ENCODE measurements around the gene TTYH3.
A peak's percentile ranks its signal among the peaks of the same experiment; 100 is the strongest.
"Not testable (repeated sequence)": the region's sequence is repeated elsewhere in the genome, so short reads cannot be mapped to it uniquely, and the experiment has no call there.

Gene TTYH3

DNA sequence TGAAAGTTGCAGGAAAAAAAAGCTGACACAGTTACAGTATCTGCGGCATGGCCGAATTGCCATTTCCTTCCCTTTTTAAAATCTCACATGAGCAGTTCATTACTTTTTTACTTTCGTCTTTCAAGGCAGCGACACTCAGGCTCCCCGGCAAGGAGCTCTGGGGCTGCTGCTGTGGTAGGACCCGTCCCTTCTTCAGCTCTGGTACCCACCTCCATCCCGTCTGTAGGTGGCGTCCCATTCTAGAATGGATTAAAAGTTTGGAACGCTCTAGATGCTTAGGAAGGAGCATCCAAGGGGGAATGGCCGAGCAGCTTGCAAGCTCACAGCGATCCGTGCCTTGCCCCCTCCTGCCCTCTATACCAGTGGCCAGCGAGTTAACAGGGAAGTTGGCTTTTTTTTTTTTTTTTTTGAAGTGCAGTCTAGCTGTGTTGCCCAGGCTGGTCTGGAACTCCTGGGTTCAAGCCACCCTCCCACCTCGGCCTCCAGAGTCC lies 22.8 kb upstream of the TTYH3 start:
- Mint-ChIP-seq H3K4me1 (ENCODE audit: low read depth) (peaks cover 7% of the 10 kb centered on the region), H3K27ac (no peak overlapping the region), H3K27me3 (no peaks in the 10 kb centered on the region), H3K4me3 (peak overlapping the region; percentile 9), H3K9me3 (ENCODE audit: low read depth) (no peaks in the 10 kb centered on the region), H3K36me3 (no peaks in the 10 kb centered on the region)

GRCh38 chr7:2609646-2610045 lies 22.1 kb upstream of the TTYH3 start:
- H3K4me1 Mint-ChIP-seq (ENCODE audit: low read depth); H3K27me3 Mint-ChIP-seq; H3K4me3 Mint-ChIP-seq; H3K9me3 Mint-ChIP-seq (ENCODE audit: low read depth); H3K36me3 Mint-ChIP-seq; H3K27ac Mint-ChIP-seq: not testable (repeated sequence)

- no peaks in the 10 kb centered on the region for H3K9me3 Mint-ChIP-seq (ENCODE audit: low read depth)
- peaks cover 7% of the 10 kb centered on the region for H3K4me1 Mint-ChIP-seq (ENCODE audit: low read depth)
- no peaks in the 10 kb centered on the region for H3K36me3 Mint-ChIP-seq
- no peak overlapping the region for H3K4me3 Mint-ChIP-seq
- no peak overlapping the region for H3K27ac Mint-ChIP-seq
- no peaks in the 10 kb centered on the region for H3K27me3 Mint-ChIP-seq
These were observed 21.3 kb upstream of the TTYH3 start for GRCh38 chr7:2610466-2610865.

GRCh38 chr7:2610898-2611297 lies 20.9 kb upstream of the TTYH3 start:
- no peak overlapping the region for H3K27ac Mint-ChIP-seq

DNA sequence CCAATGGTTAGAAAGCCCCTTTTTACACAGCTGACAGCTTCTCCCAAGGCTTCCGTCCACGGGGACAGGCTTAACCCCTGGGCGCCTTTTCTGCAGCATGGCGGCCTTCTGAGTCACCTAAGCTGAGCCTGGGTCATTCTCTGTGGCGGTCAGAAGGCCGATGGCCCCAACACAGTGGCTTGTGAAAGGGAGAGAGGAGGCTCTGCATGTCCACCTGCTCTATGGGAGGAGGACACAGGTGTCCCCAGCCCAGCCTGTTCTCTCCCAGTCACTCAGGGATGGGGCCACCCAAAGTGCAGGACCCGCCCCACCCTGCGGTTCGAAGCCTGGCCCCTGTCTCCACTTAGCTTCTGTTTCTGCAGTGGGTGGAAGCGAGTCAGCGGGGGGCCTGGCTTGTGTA lies 20.4 kb upstream of the TTYH3 start:
- Mint-ChIP-seq H3K4me3 (no peak overlapping the region), H3K27me3 (no peaks in the 10 kb centered on the region), H3K36me3 (no peaks in the 10 kb centered on the region), H3K27ac (no peak overlapping the region), H3K9me3 (ENCODE audit: low read depth) (no peaks in the 10 kb centered on the region), H3K4me1 (ENCODE audit: low read depth) (peaks cover 7% of the 10 kb centered on the region)

More at GRCh38 chr7:2610898-2611297, 20.9 kb upstream of the TTYH3 start:
- peaks cover 7% of the 10 kb centered on the region for H3K4me1 Mint-ChIP-seq (ENCODE audit: low read depth)
- no peak overlapping the region for H3K4me3 Mint-ChIP-seq
- H3K9me3 Mint-ChIP-seq (ENCODE audit: low read depth), result no peaks in the 10 kb centered on the region
- H3K27me3 Mint-ChIP-seq, result no peaks in the 10 kb centered on the region
- H3K36me3 Mint-ChIP-seq, result no peaks in the 10 kb centered on the region

- Mint-ChIP-seq H3K9me3 (ENCODE audit: low read depth) (no peaks in the 10 kb centered on the region), H3K4me1 (ENCODE audit: low read depth) (peaks cover 7% of the 10 kb centered on the region), H3K27ac (no peak overlapping the region)
These were observed 19.9 kb upstream of the TTYH3 start for GRCh38 chr7:2611922-2612321.

DNA sequence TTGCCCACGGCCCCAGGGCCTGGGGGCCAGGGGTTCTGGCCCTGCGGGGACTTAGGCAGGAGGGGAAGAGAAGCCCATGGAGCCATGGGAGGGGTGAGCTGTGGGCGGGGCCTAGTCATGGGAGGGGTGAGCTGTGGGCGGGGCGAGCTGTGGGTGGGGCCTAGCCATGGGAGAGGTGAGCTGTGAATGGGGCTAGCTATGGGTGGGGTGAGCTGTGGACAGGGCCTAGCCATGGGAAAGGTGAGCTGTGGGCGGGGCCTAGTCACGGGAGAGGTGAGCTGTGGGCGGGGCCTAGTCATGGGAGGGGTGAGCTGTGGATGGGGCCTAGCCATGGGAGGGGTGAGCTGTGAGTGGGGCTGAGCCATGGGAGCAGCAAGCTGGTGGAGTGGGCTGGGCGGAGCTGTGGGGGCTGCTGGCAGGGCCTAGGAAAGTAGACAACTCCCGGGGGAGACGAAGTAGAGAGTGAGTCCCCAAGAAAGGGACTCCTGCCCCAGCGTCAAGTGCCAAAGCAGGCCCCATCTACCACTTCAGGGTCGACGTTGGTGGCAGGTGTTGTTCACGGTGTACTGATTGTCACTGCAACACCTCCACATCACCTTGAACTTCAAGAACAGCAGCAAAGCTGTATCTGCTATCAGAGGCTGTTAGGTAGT lies 19.2 kb upstream of the TTYH3 start:
- Mint-ChIP-seq H3K36me3 (no peaks in the 10 kb centered on the region), H3K27ac (no peak overlapping the region), H3K4me1 (ENCODE audit: low read depth) (peaks cover 7% of the 10 kb centered on the region), H3K4me3 (no peak overlapping the region), H3K9me3 (ENCODE audit: low read depth) (no peaks in the 10 kb centered on the region), H3K27me3 (no peaks in the 10 kb centered on the region)

More at GRCh38 chr7:2611922-2612321, 19.9 kb upstream of the TTYH3 start:
- Mint-ChIP-seq H3K27me3 (no peaks in the 10 kb centered on the region), H3K36me3 (no peaks in the 10 kb centered on the region), H3K4me3 (no peak overlapping the region)

DNA sequence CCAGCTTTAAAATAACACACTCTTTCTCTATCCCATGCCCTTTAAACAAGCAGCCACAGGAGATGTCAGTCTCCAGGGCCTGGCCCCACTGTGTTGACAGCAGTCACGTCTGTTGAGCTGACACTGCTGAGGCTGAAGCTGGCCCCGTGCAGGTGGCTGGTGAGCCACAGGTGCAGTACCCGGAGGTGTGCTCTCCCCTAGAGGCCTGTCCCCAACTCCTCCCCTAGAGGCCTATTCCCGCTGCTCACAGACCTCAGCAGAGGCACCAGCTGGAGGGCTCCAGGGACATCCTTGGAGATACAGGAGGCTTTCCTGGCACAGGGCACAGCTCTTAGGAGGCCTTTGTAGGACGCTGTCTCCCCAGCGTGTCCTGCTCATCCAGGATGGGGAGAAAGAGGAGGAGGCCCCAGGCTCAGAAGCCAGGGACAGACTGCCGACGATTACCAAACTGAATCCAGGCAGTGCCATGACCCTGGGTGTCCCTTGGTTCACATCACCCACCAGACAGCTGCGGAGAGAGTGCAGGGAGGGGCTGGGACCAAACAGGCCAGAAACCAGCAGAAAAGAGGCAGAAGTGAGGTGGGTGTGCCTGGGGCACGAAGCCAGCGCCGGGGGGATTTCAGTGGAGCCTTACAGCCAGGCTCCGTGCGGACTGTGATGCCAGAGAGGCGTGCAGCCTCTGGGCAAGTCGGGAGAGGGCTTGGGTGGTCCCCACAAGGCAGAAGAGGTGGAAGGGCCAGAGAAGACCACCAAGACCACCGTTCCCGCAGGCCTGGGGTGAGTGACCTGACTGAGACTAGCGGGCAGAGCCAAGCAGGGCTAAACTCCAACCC lies 18.5 kb upstream of the TTYH3 start:
- Mint-ChIP-seq H3K9me3 (ENCODE audit: low read depth) (no peaks in the 10 kb centered on the region), H3K4me3 (no peak overlapping the region), H3K36me3 (no peaks in the 10 kb centered on the region), H3K27ac (no peak overlapping the region), H3K27me3 (no peaks in the 10 kb centered on the region), H3K4me1 (ENCODE audit: low read depth) (peaks cover 4% of the 10 kb centered on the region)

GRCh38 chr7:2613931-2614600 lies 17.7 kb upstream of the TTYH3 start:
- H3K4me1 Mint-ChIP-seq (ENCODE audit: low read depth), result peaks cover under 1% of the 10 kb centered on the region
- no peak overlapping the region for H3K27ac Mint-ChIP-seq
- H3K4me3 Mint-ChIP-seq, result no peak overlapping the region
- no peaks in the 10 kb centered on the region for H3K27me3 Mint-ChIP-seq
- H3K9me3 Mint-ChIP-seq (ENCODE audit: low read depth), result no peaks in the 10 kb centered on the region
- no peaks in the 10 kb centered on the region for H3K36me3 Mint-ChIP-seq

DNA sequence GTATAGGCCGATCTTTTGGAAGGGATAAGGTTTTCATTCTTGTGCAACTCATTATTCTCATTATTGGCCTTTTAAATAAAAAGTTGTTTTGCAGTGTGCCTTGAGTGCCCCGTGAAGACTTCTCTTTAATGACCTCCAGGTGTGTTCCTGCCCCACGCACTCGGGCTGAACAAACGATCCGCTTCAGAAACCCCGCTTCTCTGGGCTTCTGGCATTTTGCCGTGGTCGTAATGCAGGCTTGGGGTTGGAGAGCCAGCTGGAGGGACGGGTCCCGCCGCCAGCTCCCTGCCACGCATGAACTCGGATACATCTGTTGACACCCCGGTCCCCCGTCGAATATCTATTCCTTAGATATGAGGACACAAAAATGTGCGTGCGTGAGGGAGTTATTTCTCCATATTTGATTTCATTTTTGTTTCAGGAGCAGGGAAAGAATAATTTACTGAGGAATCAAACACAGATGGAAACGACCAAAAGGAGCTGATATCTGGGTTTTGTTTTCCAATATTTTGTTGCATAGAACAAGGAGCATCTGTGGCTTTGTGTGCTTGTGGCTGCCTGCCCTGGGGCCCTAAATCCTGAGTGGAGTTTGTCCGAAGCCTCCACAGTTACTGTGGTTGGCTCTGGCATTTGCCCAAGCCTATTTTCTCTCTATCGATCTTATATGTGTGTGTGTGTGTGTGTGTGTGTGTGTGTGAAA lies 17.0 kb upstream of the TTYH3 start:
- H3K27me3 Mint-ChIP-seq, result no peaks in the 10 kb centered on the region
- H3K4me3 Mint-ChIP-seq, result no peak overlapping the region
- no peaks in the 10 kb centered on the region for H3K4me1 Mint-ChIP-seq (ENCODE audit: low read depth)
- H3K36me3 Mint-ChIP-seq, result no peaks in the 10 kb centered on the region
- H3K27ac Mint-ChIP-seq, result peak overlapping the region; percentile 22
- no peaks in the 10 kb centered on the region for H3K9me3 Mint-ChIP-seq (ENCODE audit: low read depth)

- no peaks in the 10 kb centered on the region for H3K27me3 Mint-ChIP-seq
- H3K9me3 Mint-ChIP-seq (ENCODE audit: low read depth), result no peaks in the 10 kb centered on the region
- H3K27ac Mint-ChIP-seq, result no peak overlapping the region
- no peaks in the 10 kb centered on the region for H3K36me3 Mint-ChIP-seq
- H3K4me1 Mint-ChIP-seq (ENCODE audit: low read depth), result no peaks in the 10 kb centered on the region
- H3K4me3 Mint-ChIP-seq, result no peak overlapping the region
These were observed 15.1 kb upstream of the TTYH3 start for GRCh38 chr7:2616387-2617324.

DNA sequence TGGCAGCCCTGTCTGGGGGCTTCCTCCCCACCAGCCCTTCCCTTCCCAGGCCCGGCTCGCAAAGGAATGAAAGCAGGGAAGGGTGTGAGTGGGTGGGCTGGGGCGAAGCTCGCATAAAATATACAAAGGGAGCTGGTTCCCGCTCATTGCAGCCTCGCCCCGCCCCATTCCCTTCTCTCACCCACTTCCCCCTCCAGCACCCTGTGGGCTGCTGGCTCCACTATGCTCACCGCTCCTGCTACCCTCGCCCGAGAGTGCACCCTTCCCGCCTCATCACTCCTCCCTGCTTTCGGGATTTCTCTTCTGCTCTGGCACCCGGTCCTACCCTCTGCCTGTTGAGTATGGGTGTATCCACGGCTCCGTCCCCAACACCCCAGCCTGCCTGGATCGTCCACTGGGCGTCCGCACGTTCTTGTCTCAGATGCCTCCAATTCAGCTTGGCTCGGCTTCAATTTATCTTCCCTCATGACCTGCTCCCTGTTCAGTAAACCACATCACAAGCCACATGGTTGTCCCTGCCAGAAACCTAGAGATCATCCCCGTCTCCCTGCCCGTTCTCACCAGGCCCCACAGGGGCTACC lies 14.4 kb upstream of the TTYH3 start:
- Mint-ChIP-seq H3K27me3 (no peaks in the 10 kb centered on the region), H3K4me3 (no peak overlapping the region), H3K4me1 (ENCODE audit: low read depth) (no peaks in the 10 kb centered on the region), H3K27ac (no peak overlapping the region), H3K9me3 (ENCODE audit: low read depth) (no peaks in the 10 kb centered on the region), H3K36me3 (no peaks in the 10 kb centered on the region)

GRCh38 chr7:2619116-2619515 lies 12.7 kb upstream of the TTYH3 start:
- H3K4me3 Mint-ChIP-seq, result no peak overlapping the region
- H3K36me3 Mint-ChIP-seq, result no peaks in the 10 kb centered on the region
- no peaks in the 10 kb centered on the region for H3K27me3 Mint-ChIP-seq
- H3K27ac Mint-ChIP-seq, result no peak overlapping the region
- no peaks in the 10 kb centered on the region for H3K9me3 Mint-ChIP-seq (ENCODE audit: low read depth)
- H3K4me1 Mint-ChIP-seq (ENCODE audit: low read depth), result no peaks in the 10 kb centered on the region
